MM.1S (cell line): ENCODE data around the gene ACTL6B.
"Not testable (repeated sequence)": the region's sequence is repeated elsewhere in the genome, so short reads cannot be mapped to it uniquely, and the experiment has no call there.

ENCODE experiments used
- DNase-seq: peaks from one replicate; pipeline ENCODE4 v3.0.0-alpha.2; 2015
- H2AFZ ChIP-seq: fragments of 300-600 bp; sonication (generic); 2 replicates; pipeline ENCODE4 v1.6.0; 2016; ENCODE audit warnings: antibody characterized with exemption, low read length
- H3F3A ChIP-seq: fragments of 300-600 bp; sonication (generic); 2 replicates; pipeline ENCODE4 v1.6.1; 2016; ENCODE audit warnings: mild to moderate bottlenecking, antibody characterized with exemption, low read length, moderate library complexity, mixed read lengths; ENCODE audit not compliant: insufficient read depth
- H3K27ac ChIP-seq: fragments of 300-600 bp; sonication (generic); 2 replicates; pipeline ENCODE4 v1.5.1; 2016; ENCODE audit warnings: mild to moderate bottlenecking, low read length
- H3K27me3 ChIP-seq: fragments of 300-600 bp; sonication (generic); replicated peaks from 2 replicates; pipeline ENCODE4 v1.6.0; 2016; ENCODE audit warnings: low read length; ENCODE audit not compliant: insufficient read depth
- H3K36me3 ChIP-seq: fragments of 300-600 bp; sonication (generic); replicated peaks from 2 replicates; pipeline ENCODE4 v1.6.1; 2016; ENCODE audit warnings: mild to moderate bottlenecking, low read length, mixed read lengths; ENCODE audit not compliant: insufficient read depth
- H3K4me1 ChIP-seq: fragments of 300-600 bp; sonication (generic); 2 replicates; pipeline ENCODE4 v1.6.1; 2016; ENCODE audit warnings: low read length, mixed read lengths
- H3K4me2 ChIP-seq: fragments of 300-600 bp; sonication (generic); 2 replicates; pipeline ENCODE4 v1.6.0; 2016; ENCODE audit warnings: low read depth, low read length
- H3K4me3 ChIP-seq: fragments of 300-600 bp; sonication (generic); 2 replicates; pipeline ENCODE4 v1.5.1; 2016; ENCODE audit warnings: low read length, mixed read lengths
- H3K79me2 ChIP-seq: fragments of 300-600 bp; sonication (generic); 2 replicates; pipeline ENCODE4 v1.6.1; 2016; ENCODE audit warnings: mixed run types, low read length, mixed read lengths
- H3K9ac ChIP-seq: fragments of 300-600 bp; sonication (generic); 2 replicates; pipeline ENCODE4 v1.6.1; 2016; ENCODE audit warnings: low read length, mixed read lengths
- H3K9me2 ChIP-seq: fragments of 300-600 bp; sonication (generic); replicated peaks from 2 replicates; pipeline ENCODE4 v1.6.1; 2016; ENCODE audit warnings: mild to moderate bottlenecking, low read length, mixed read lengths; ENCODE audit not compliant: insufficient read depth
- H3K9me3 ChIP-seq: fragments of 300-600 bp; sonication (generic); replicated peaks from 2 replicates; pipeline ENCODE4 v1.6.1; 2016; ENCODE audit warnings: mild to moderate bottlenecking, low read length, mixed read lengths; ENCODE audit not compliant: insufficient read depth
- H4K20me1 ChIP-seq: fragments of 300-600 bp; sonication (generic); 2 replicates; pipeline ENCODE4 v1.6.1; 2016; ENCODE audit warnings: mild to moderate bottlenecking, low read length, moderate library complexity, mixed read lengths; ENCODE audit not compliant: insufficient read depth
- CTCF ChIP-seq: fragments of 300-600 bp; sonication (generic); IDR thresholded peaks from 2 replicates; pipeline ENCODE4 v1.5.1; 2016; ENCODE audit warnings: antibody characterized with exemption, low read length, mixed read lengths
- EZH2 ChIP-seq: fragments of 300-600 bp; sonication (generic); optimal IDR thresholded peaks from 2 replicates; pipeline ENCODE3; 2017; ENCODE audit warnings: low read depth, mild to moderate bottlenecking, antibody characterized with exemption, low read length, mixed read lengths
- EZH2phosphoT487 ChIP-seq: fragments of 300-600 bp; sonication (generic); IDR thresholded peaks from 2 replicates; pipeline ENCODE4 v1.6.1; 2018; ENCODE audit warnings: antibody characterized with exemption, low read length

The ACTL6B gene

DNA sequence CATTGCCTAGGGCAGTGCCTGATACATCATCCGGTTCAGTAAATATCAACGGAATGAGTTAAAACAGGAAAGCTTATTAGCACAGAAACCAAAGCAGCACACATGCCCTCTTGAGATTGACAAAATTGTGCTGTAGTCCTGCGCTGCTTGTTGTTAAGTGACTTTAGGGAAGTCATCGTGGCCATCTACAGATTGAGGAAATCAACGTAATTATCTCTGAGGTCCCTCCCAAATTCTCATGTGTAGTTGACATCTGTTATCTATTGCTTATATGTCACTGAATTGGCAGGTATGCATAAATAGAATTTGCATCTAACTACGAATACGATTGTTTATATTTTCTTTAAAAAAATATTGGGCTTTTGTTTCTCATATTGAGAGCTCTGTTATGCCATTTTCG, 13.8 kb upstream of the ACTL6B start:
- Histone ChIP-seq H2AFZ (no peak overlapping the region), H3F3A (no peaks in the 10 kb centered on the region), H3K79me2 (peaks cover 12% of the 10 kb centered on the region), H3K9ac (no peak overlapping the region), H4K20me1 (no peaks in the 10 kb centered on the region), H3K4me1 (no peaks in the 10 kb centered on the region), H3K9me3 (no peaks in the 10 kb centered on the region), H3K4me3 (no peak overlapping the region), H3K9me2 (no peaks in the 10 kb centered on the region), H3K36me3 (no peaks in the 10 kb centered on the region), H3K27ac (no peak overlapping the region), H3K4me2 (no peak overlapping the region), H3K27me3 (peaks cover 67% of the 10 kb centered on the region)
- TF ChIP-seq EZH2phosphoT487 (no peak), EZH2 (no peak), CTCF (no peak)
- no peak for DNase-seq

- H3K79me2 ChIP-seq, H3K27ac ChIP-seq, H3F3A ChIP-seq, H4K20me1 ChIP-seq, H2AFZ ChIP-seq, H3K9me3 ChIP-seq, H3K4me1 ChIP-seq, H3K4me3 ChIP-seq, H3K9me2 ChIP-seq, DNase-seq, H3K36me3 ChIP-seq, H3K9ac ChIP-seq, H3K4me2 ChIP-seq: not testable (repeated sequence)
- H3K27me3 ChIP-seq: peaks cover 72% of the 10 kb centered on the region
These were observed 12.9 kb upstream of the ACTL6B start for GRCh38 chr7:100669106-100669505.

DNA sequence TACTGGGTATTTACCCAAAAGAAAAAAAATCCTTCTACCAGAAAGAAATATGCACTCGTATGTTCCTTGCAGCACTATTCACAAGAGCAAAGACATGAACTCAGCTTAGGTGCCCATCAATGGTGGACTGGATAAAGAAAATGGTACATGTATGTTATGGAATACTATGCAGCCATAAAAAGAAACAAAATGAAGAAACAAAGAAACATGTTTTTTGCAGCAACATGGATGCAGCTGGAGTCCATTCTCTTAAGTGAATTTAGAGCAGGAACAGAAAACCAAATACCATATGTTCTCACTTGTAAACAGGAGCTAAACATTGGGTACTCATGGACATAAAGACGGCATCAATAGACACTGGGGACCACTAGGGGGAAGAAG, 11.8 kb upstream of the ACTL6B start:
- H3K36me3 ChIP-seq: no peaks in the 10 kb centered on the region
- no peak for DNase-seq

More for the DNA sequence above, 11.8 kb upstream of the ACTL6B start:
- TF ChIP-seq EZH2: no peak
- TF ChIP-seq CTCF: no peak
- no peak for TF ChIP-seq EZH2phosphoT487
- H3K9me3 ChIP-seq: no peaks in the 10 kb centered on the region
- no peaks in the 10 kb centered on the region for H3K9me2 ChIP-seq
- H3K9ac ChIP-seq: no peak overlapping the region
- H3K27ac ChIP-seq: no peak overlapping the region
- H3K4me1 ChIP-seq: no peaks in the 10 kb centered on the region
- H4K20me1 ChIP-seq: no peaks in the 10 kb centered on the region
- H3F3A ChIP-seq: no peaks in the 10 kb centered on the region
- H3K4me3 ChIP-seq: no peak overlapping the region
- peaks cover 76% of the 10 kb centered on the region for H3K27me3 ChIP-seq
- no peak overlapping the region for H2AFZ ChIP-seq
- no peaks in the 10 kb centered on the region for H3K79me2 ChIP-seq
- H3K4me2 ChIP-seq: no peak overlapping the region
